ENCODE data around the gene SDHD. TPM values are rescaled to one million over a fixed set of nuclear protein-coding genes. Genes with fewer than 3 reads are reported as not detected.

The SDHD gene
- polyA plus RNA-seq, 1 of the 3 experiments (the other 2 are of a cell fraction) = 169 TPM

DNA sequence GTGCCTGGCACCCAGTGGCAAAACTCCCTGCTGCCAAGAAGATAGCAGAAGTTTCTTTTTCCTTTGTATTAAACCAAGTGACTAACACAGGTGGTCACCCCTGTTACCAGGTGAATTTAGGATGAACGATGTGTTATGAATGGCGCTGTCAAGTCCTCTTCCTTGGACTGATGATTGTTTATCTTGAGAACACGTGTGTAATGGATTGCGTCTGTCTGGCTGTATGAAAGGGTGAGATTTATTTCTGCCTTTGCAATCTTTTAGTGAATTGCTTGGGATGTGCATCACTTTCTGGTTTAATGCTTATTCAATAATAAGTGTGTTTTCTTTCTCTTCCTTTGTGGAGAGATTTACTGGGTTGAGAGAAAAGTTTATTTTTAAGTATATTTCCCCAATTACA lies 36.5 kb downstream of the SDHD start (continued):
- TF ChIP-seq GABPA (IDR thresholded peaks at IDR 0.05; ENCODE audit: low read depth) (no peak), NFIC (IDR thresholded peaks at IDR 0.05; ENCODE audit: borderline replicate concordance) (no peak), FOSL2 (IDR thresholded peaks at IDR 0.05; ENCODE audit: borderline replicate concordance, low read depth) (no peak), SMC3 (IDR thresholded peaks at IDR 0.05; ENCODE audit: low read depth, low read length) (no peak), TCF12 (IDR thresholded peaks at IDR 0.05) (no peak), EZH2phosphoT487 (IDR thresholded peaks at IDR 0.05; ENCODE audit: borderline replicate concordance, low read depth) (no peak)

GRCh38 chr11:112127056-112127455 lies 40.4 kb downstream of the SDHD start:
- H2AFZ ChIP-seq (ENCODE audit: low read depth) = no peak overlapping the region
- ChIA-PET POLR2A (no interaction called here), CTCF (interaction anchor here (1.4 to 2.3 kb wide), 2 partner anchors 14 to 153 kb away, joined by 3 to 23 read pairs; no protein-coding TSS in a partner anchor)
- TF ChIP-seq CHD2 (IDR thresholded peaks at IDR 0.05; ENCODE audit: low read length, partially characterized antibody) (no peak), GABPA (IDR thresholded peaks at IDR 0.05; ENCODE audit: low read depth) (no peak), RCOR1 (IDR thresholded peaks at IDR 0.05; ENCODE audit: low read length) (no peak), JUND (IDR thresholded peaks at IDR 0.05) (no peak), SMC3 (IDR thresholded peaks at IDR 0.05; ENCODE audit: low read depth, low read length) (no peak), YY1 (IDR thresholded peaks at IDR 0.05; ENCODE audit: low read depth) (no peak), GATA2 (CRISPR knock-in tag; IDR thresholded peaks at IDR 0.05) (no peak), EP300 (IDR thresholded peaks at IDR 0.05; ENCODE audit: borderline replicate concordance in 1 of 2, low read depth in 1 of 2, low read length in 1 of 2) (no peak), FOXM1 (IDR thresholded peaks at IDR 0.05; ENCODE audit: low read depth) (no peak), MXI1 (IDR thresholded peaks at IDR 0.05; ENCODE audit: low read depth, low read length) (no peak), NRF1 (IDR thresholded peaks at IDR 0.05; ENCODE audit: low read depth, low read length) (no peak), REST (IDR thresholded peaks at IDR 0.05; ENCODE audit: low read depth, low read length) (no peak), TEAD4 (IDR thresholded peaks at IDR 0.05; ENCODE audit: borderline replicate concordance, insufficient read depth) (no peak), FOXJ3 (CRISPR knock-in tag; IDR thresholded peaks at IDR 0.05) (no peak), MEF2A (IDR thresholded peaks at IDR 0.05; ENCODE audit: borderline replicate concordance, low read depth) (no peak), RFX5 (IDR thresholded peaks at IDR 0.05; ENCODE audit: low read length) (no peak), FOSL2 (IDR thresholded peaks at IDR 0.05; ENCODE audit: borderline replicate concordance, low read depth) (no peak), USF1 (IDR thresholded peaks at IDR 0.05; ENCODE audit: borderline replicate concordance, low read depth) (no peak)
- TF ChIP-seq, protein P1, sequence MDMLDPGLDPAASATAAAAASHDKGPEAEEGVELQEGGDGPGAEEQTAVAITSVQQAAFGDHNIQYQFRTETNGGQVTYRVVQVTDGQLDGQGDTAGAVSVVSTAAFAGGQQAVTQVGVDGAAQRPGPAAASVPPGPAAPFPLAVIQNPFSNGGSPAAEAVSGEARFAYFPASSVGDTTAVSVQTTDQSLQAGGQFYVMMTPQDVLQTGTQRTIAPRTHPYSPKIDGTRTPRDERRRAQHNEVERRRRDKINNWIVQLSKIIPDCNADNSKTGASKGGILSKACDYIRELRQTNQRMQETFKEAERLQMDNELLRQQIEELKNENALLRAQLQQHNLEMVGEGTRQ (IDR thresholded peaks at IDR 0.05; ENCODE audit: borderline replicate concordance, low read depth, low read length) = no peak
- TF ChIP-seq, protein P2, sequence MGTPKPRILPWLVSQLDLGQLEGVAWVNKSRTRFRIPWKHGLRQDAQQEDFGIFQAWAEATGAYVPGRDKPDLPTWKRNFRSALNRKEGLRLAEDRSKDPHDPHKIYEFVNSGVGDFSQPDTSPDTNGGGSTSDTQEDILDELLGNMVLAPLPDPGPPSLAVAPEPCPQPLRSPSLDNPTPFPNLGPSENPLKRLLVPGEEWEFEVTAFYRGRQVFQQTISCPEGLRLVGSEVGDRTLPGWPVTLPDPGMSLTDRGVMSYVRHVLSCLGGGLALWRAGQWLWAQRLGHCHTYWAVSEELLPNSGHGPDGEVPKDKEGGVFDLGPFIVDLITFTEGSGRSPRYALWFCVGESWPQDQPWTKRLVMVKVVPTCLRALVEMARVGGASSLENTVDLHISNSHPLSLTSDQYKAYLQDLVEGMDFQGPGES (IDR thresholded peaks at IDR 0.05; ENCODE audit: low read depth, low read length) = no peak
- no peak overlapping the region for H3K4me2 ChIP-seq
- H3K27me3 ChIP-seq (ENCODE audit: insufficient read depth) = no peaks in the 10 kb centered on the region
- WGBS (ENCODE audit: low lambda C conversion rate) = 86% methylated on average over 2 of the region's 2 CpGs
- H3K9ac ChIP-seq = no peak overlapping the region
- peaks cover 5 to 11% of the 10 kb centered on the region in 2 experiments; a peak in 3 of 4 replicates for H3K4me1 ChIP-seq (ENCODE audit: control insufficient read depth in 1 of 2, insufficient read depth in 2 of 2, low read depth in 1 of 2, low read length in 1 of 2)
- no peaks in the 10 kb centered on the region for H3F3A ChIP-seq (replicated peaks; ENCODE audit: insufficient read depth)
- no peaks in the 10 kb centered on the region for H3K36me3 ChIP-seq (replicated peaks in 1 of 2; ENCODE audit: control insufficient read depth in 1 of 2, insufficient read depth in 2 of 2, low read length in 1 of 2)
- H3K9me2 ChIP-seq = no peaks in the 10 kb centered on the region
- no peaks in the 10 kb centered on the region for H3K9me3 ChIP-seq
- no peak overlapping the region for H3K27ac ChIP-seq (ENCODE audit: low read depth in 2 of 2, low read length in 1 of 2)
- no peak overlapping the region for H3K4me3 ChIP-seq (ENCODE audit: low read depth in 2 of 2, low read length in 1 of 2)
- no peak for DNase-seq
- H3K79me2 ChIP-seq (ENCODE audit: insufficient read depth) = no peaks in the 10 kb centered on the region
- H4K20me1 ChIP-seq (ENCODE audit: insufficient read depth) = no peaks in the 10 kb centered on the region
